CD4-positive, CD25-positive, alpha-beta regulatory T cell (primary cell): ENCODE results near the gene SDF2. TPM values are rescaled to one million over a fixed set of nuclear protein-coding genes. Genes with fewer than 3 reads are reported as not detected.
"Not testable (repeated sequence)": the region's sequence is repeated elsewhere in the genome, so short reads cannot be mapped to it uniquely, and the experiment has no call there.

Experiments
- ATAC-seq, 2 donors: fragments of 150-1000 bp; cut with Tn5 transposase; one replicate each; pipeline ENCODE4 v1.10.0; 2021; ENCODE audit warnings: low read depth in 2 of 2, moderate number of reproducible peaks in 2 of 2, moderate library complexity in 1 of 2
- DNase-seq, 3 donors: peaks; one replicate each; pipeline versions ENCODE4 v3.0.0 to v3.0.0-alpha.2; 2012 to 2022; ENCODE audit warnings: mixed read lengths in 1 of 3
- H3K27ac ChIP-seq: one replicate; pipeline ENCODE4 v1.7.0; 2013; ENCODE audit warnings: mild to moderate bottlenecking, low read length; ENCODE audit not compliant: insufficient read depth, poor library complexity, severe bottlenecking
- H3K27me3 ChIP-seq: one replicate; pipeline ENCODE4 v1.7.0; 2013; ENCODE audit warnings: low read length; ENCODE audit not compliant: control insufficient read depth, insufficient read depth
- H3K36me3 ChIP-seq: one replicate; pipeline ENCODE4 v1.7.0; 2013; ENCODE audit warnings: mild to moderate bottlenecking, low read length, moderate library complexity; ENCODE audit not compliant: control insufficient read depth, insufficient read depth
- H3K4me1 ChIP-seq: 2 replicates; pipeline ENCODE4 v1.7.0; 2013; ENCODE audit warnings: mild to moderate bottlenecking, low read length; ENCODE audit not compliant: insufficient read depth, control insufficient read depth, poor library complexity, severe bottlenecking
- H3K4me3 ChIP-seq: one replicate; pipeline ENCODE4 v1.7.0; 2013; ENCODE audit warnings: low read depth, mild to moderate bottlenecking, low read length, moderate library complexity
- H3K9me3 ChIP-seq, 2 experiments: 1 replicate in 1 of 2; 2 replicates in 1 of 2; pipeline ENCODE4 v1.7.0; 2013; ENCODE audit warnings: low read length in 2 of 2, mild to moderate bottlenecking in 1 of 2, moderate library complexity in 1 of 2; ENCODE audit not compliant: control insufficient read depth in 2 of 2
- H3K27ac Mint-ChIP-seq, 3 donors: one replicate each; pipeline ENCODE4 v1.8.0; 2020 to 2022; ENCODE audit warnings: mild to moderate bottlenecking in 3 of 3, mixed read lengths in 3 of 3, moderate library complexity in 2 of 3
- H3K27me3 Mint-ChIP-seq: one replicate; pipeline ENCODE4 v1.8.0; 2022; ENCODE audit warnings: mild to moderate bottlenecking, mixed read lengths
- H3K36me3 Mint-ChIP-seq: one replicate; pipeline ENCODE4 v1.8.0; 2020; ENCODE audit warnings: mixed read lengths
- H3K4me1 Mint-ChIP-seq, 4 donors: one replicate each; pipeline ENCODE4 v1.8.0; 2020 to 2022; ENCODE audit warnings: mixed read lengths in 4 of 4, mild to moderate bottlenecking in 1 of 4
- H3K4me3 Mint-ChIP-seq, 4 donors: one replicate each; pipeline ENCODE4 v1.8.0; 2020 to 2022; ENCODE audit warnings: mild to moderate bottlenecking in 4 of 4, mixed read lengths in 4 of 4, moderate library complexity in 3 of 4
- H3K9me3 Mint-ChIP-seq, 7 donors: one replicate each; pipeline ENCODE4 v1.8.0; 2020 to 2022; ENCODE audit warnings: mixed read lengths in 7 of 7, mild to moderate bottlenecking in 3 of 7, moderate library complexity in 2 of 7
- polyA plus RNA-seq, 4 donors: library from polyadenylated mRNA; unstranded; fragments of 300-500 nt; fragmentation: Illumina TruSeq; gene quantifications; one replicate each; pipeline ENCODE4 v1.2.3, GENCODE V29; 2021
- total RNA-seq: library from RNA; stranded (reverse); gene quantifications from one replicate; pipeline ENCODE4 v1.2.3, GENCODE V29; 2022

SDF2 gene
- total and polyA plus RNA-seq, 5 donors from 2014 or later: 41.9 to 121 (median 107) TPM

- Mint-ChIP-seq H3K27ac (peak overlapping the region; percentile 26 to 73 (median 38)), H3K4me1 (peaks cover 0 to 16% (median 7%) of the 10 kb centered on the region in 4 donors), H3K36me3 (peaks cover 33% of the 10 kb centered on the region), H3K27me3 (no peaks in the 10 kb centered on the region), H3K4me3 (no peak overlapping the region), H3K9me3 (peaks cover 0 to 2% (median 0%) of the 10 kb centered on the region in 7 donors)
- Histone ChIP-seq H3K27me3 (no peaks in the 10 kb centered on the region), H3K27ac (peak overlapping the region; percentile 17), H3K4me3 (no peak overlapping the region), H3K9me3 (no peaks in the 10 kb centered on the region), H3K4me1 (no peaks in the 10 kb centered on the region), H3K36me3 (peaks cover 42% of the 10 kb centered on the region)
- ATAC-seq (no peak), DNase-seq (no peak)
Observed at GRCh38 chr17:28612531-28612930, 49.2 kb downstream of the SDF2 start.

DNA sequence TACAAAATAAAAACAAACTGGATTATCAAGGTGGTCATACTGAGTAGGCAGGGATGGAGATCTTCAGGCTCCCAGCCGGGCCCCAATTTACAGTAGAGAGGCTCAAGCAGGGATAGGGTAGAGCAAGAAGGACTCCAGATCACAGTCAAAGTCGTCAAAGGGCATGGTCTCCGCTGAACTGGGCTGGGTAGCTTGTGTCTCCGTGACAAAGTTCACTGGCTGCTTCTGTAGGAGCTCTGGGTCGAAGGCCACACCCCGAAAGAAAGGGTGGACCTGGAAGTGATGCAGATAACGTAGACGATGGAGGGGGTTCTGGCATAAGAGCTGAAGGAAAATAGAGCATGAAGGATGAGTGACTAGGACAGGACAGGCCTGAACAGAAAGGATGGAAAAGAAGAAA is 51.3 kb downstream of the SDF2 start:
- Mint-ChIP-seq H3K27me3 (no peaks in the 10 kb centered on the region), H3K4me3 (peak overlapping the region in 1 of 4 donors; percentile 66), H3K36me3 (peaks cover 17% of the 10 kb centered on the region), H3K9me3 (peaks cover 0 to 2% (median 0%) of the 10 kb centered on the region in 7 donors), H3K27ac (peak overlapping the region in 2 of 3 donors; percentile 5 to 76), H3K4me1 (peaks cover 0 to 16% (median 7%) of the 10 kb centered on the region in 4 donors)
- DNase-seq: no peak
- Histone ChIP-seq H3K27me3 (no peaks in the 10 kb centered on the region), H3K27ac (no peak overlapping the region), H3K4me1 (no peaks in the 10 kb centered on the region), H3K36me3 (peaks cover 21% of the 10 kb centered on the region), H3K9me3 (no peaks in the 10 kb centered on the region), H3K4me3 (no peak overlapping the region)
- no peak for ATAC-seq

- not testable (repeated sequence) for H3K36me3 Mint-ChIP-seq, H3K9me3 ChIP-seq, H3K4me3 Mint-ChIP-seq, ATAC-seq, H3K36me3 ChIP-seq, H3K27me3 Mint-ChIP-seq, H3K9me3 Mint-ChIP-seq, H3K27ac Mint-ChIP-seq, H3K4me3 ChIP-seq, H3K27ac ChIP-seq, DNase-seq, H3K27me3 ChIP-seq, H3K4me1 Mint-ChIP-seq, H3K4me1 ChIP-seq
Observed at GRCh38 chr17:28604031-28604430, 57.7 kb downstream of the SDF2 start.

GRCh38 chr17:28599311-28600184 is 62.2 kb downstream of the SDF2 start:
- H3K36me3 ChIP-seq: no peaks in the 10 kb centered on the region
- no peaks in the 10 kb centered on the region for H3K36me3 Mint-ChIP-seq
- ATAC-seq (peak; percentile 63 to 65), DNase-seq (peak; percentile 44 to 80 (median 74))
- no peaks in the 10 kb centered on the region for H3K27me3 Mint-ChIP-seq
- H3K27ac Mint-ChIP-seq: peak overlapping the region; percentile 96 to 99 (median 99)
- no peaks in the 10 kb centered on the region for H3K9me3 Mint-ChIP-seq
- peak overlapping the region; percentile 90 for H3K4me3 ChIP-seq
- peak overlapping the region; percentile 99 for H3K27ac ChIP-seq
- no peaks in the 10 kb centered on the region for H3K27me3 ChIP-seq
- peaks cover 18 to 26% (median 19%) of the 10 kb centered on the region in 4 donors for H3K4me1 Mint-ChIP-seq
- peak overlapping the region; percentile 90 to 96 (median 93) for H3K4me3 Mint-ChIP-seq
- no peaks in the 10 kb centered on the region for H3K9me3 ChIP-seq
- peaks cover 16% of the 10 kb centered on the region for H3K4me1 ChIP-seq

DNA sequence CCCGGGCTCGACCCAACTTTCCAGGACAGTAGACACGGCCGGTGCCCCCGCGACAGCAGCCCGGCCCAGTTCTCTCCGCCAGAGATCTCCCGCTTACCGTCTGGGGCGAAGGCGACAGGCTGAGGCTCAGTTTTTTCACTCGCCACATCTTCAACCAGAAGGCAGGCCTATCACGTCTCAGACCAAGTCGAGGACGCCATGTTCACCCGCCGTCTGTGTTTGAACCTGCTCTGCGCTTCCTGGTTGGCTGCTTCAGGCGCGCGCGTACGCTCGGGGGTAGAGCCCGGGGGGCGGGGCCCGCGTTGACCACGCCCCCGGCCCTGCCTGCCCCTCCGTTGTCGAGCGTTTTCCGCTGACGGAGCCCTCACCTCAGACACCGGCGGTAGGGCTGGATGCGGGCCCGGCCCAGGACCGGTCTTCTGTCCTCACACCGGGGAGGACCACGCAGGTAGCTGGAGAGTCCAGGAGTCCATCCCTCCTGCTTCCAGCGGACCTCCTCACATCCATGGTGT is 62.9 kb downstream of the SDF2 start, which contains the start of gene SPAG5:
Gene SPAG5, minus strand, starts transcription at position 227 of the 512 bp plus-strand sequence. Its CDS starts 79 bp downstream, at position 148.
- H3K27ac Mint-ChIP-seq: peak within 1 kb of the TSS; percentile 96 to 99 (median 99)
- H3K4me3 ChIP-seq: peak within 1 kb of the TSS; percentile 90
- H3K9me3 ChIP-seq: no peaks in the 10 kb centered on the region
- no peaks in the 10 kb centered on the region for H3K27me3 Mint-ChIP-seq
- H3K9me3 Mint-ChIP-seq: no peaks in the 10 kb centered on the region
- H3K36me3 Mint-ChIP-seq: no peaks in the 10 kb centered on the region
- peak within 1 kb of the TSS; percentile 90 to 96 (median 93) for H3K4me3 Mint-ChIP-seq
- peaks cover 16% of the 10 kb centered on the region for H3K4me1 ChIP-seq
- H3K27ac ChIP-seq: peak within 1 kb of the TSS; percentile 99
- DNase-seq (peak; percentile 93 to 96 (median 94)), ATAC-seq (peak; percentile 92 to 94)
- H3K36me3 ChIP-seq: no peaks in the 10 kb centered on the region
- H3K4me1 Mint-ChIP-seq: peaks cover 18 to 26% (median 19%) of the 10 kb centered on the region in 4 donors
- H3K27me3 ChIP-seq: no peaks in the 10 kb centered on the region

DNA sequence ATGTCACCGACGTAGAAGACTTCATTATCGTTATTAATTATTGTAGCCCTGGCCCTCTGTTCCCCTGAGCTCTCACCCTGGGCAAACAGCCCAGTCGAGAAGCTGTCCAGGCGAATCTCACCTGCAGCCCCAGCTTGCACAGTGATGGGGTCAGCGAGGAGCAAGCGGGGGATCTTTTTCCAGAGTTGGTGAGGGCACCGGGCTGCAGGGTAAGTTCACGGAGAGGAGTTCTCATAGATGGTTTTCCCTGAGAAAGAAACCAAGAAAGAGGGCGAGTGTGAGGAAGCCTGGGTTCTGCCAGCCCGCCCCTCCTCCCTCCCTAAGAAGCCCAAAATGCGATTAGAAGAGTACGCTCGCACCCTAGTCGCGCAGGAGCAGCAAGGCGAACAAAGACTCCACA is 63.3 kb downstream of the SDF2 start:
- no peaks in the 10 kb centered on the region for H3K27me3 ChIP-seq
- H3K27me3 Mint-ChIP-seq: no peaks in the 10 kb centered on the region
- H3K27ac Mint-ChIP-seq: peak overlapping the region; percentile 96 to 99 (median 99)
- peak overlapping the region; percentile 99 for H3K27ac ChIP-seq
- H3K4me1 ChIP-seq: peaks cover 16% of the 10 kb centered on the region
- peak overlapping the region; percentile 78 for H3K4me3 ChIP-seq
- DNase-seq: no peak
- no peak for ATAC-seq
- peak overlapping the region; percentile 90 to 96 (median 93) for H3K4me3 Mint-ChIP-seq
- no peaks in the 10 kb centered on the region for H3K9me3 ChIP-seq
- H3K36me3 Mint-ChIP-seq: no peaks in the 10 kb centered on the region
- peaks cover 18 to 26% (median 19%) of the 10 kb centered on the region in 4 donors for H3K4me1 Mint-ChIP-seq
- no peaks in the 10 kb centered on the region for H3K9me3 Mint-ChIP-seq
- H3K36me3 ChIP-seq: no peaks in the 10 kb centered on the region
